ENCODE data around the gene GHITM. TPM values are rescaled to one million over a fixed set of nuclear protein-coding genes. Genes with fewer than 3 reads are reported as not detected.

GHITM gene
- total RNA-seq, 1 experiment from 2014 or later, result 127 TPM

DNA sequence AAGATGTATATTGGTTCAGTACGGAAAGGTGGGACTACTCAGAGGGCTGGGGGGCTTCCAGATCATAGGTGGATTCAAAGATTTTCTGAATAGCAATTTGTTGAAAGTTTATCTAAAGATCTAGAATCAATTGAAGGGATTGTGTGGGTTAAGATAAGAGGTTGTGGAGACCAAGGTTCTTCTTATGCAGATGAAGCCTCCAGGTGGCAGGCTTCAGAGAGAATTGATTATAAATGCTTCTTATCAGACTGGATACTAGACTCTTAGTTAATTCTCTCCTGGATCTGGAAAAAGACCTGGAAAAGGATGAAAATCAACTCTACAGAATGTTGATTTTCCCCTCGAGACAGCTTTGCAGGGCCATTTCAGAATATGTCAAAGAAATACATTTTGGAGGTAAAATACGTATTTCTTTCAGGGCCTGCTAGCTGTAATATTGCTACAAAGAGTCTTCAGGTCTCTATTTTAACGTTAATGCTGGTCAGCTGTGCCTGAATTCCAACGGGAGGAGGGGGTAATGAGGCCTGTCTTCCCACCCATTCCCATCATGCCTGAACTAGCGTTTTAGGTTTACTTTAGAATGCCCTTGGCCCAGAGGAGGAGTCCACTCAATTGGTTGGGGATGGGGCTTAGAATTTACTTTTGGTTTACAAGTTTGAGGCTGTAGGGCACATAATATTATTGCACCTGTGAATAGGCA lies 21.5 kb downstream of the GHITM start:
- H3K27me3 ChIP-seq (replicated peaks; ENCODE audit: insufficient read depth, low read depth, low read length, poor library complexity), result peaks cover 24% of the 10 kb centered on the region
- no peak for TF ChIP-seq EZH2 (IDR thresholded peaks at IDR 0.05; ENCODE audit: borderline replicate concordance, low read depth, low read length, poor library complexity, severe bottlenecking)
- TF ChIP-seq, protein P1, sequence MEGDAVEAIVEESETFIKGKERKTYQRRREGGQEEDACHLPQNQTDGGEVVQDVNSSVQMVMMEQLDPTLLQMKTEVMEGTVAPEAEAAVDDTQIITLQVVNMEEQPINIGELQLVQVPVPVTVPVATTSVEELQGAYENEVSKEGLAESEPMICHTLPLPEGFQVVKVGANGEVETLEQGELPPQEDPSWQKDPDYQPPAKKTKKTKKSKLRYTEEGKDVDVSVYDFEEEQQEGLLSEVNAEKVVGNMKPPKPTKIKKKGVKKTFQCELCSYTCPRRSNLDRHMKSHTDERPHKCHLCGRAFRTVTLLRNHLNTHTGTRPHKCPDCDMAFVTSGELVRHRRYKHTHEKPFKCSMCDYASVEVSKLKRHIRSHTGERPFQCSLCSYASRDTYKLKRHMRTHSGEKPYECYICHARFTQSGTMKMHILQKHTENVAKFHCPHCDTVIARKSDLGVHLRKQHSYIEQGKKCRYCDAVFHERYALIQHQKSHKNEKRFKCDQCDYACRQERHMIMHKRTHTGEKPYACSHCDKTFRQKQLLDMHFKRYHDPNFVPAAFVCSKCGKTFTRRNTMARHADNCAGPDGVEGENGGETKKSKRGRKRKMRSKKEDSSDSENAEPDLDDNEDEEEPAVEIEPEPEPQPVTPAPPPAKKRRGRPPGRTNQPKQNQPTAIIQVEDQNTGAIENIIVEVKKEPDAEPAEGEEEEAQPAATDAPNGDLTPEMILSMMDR (conservative IDR thresholded peaks at IDR 0.05; ENCODE audit: low read depth, low read length), result no peak
- no peak overlapping the region for H3K4me3 ChIP-seq (ENCODE audit: low read depth, low read length, poor library complexity, severe bottlenecking)
- intact Hi-C loops (cut with micrococcal nuclease; ENCODE audit: unreplicated experiment), result no loop called here
- no peak overlapping the region for H3K27ac ChIP-seq (ENCODE audit: low read depth, low read length, poor library complexity, severe bottlenecking)
- ChIA-PET CTCF (no interaction called here), POLR2A (ENCODE audit: low non-redundant PET) (no interaction called here)
- no peak for DNase-seq (ENCODE audit: low spot score)
- H3K9me3 ChIP-seq (ENCODE audit: low read depth, low read length, poor library complexity, severe bottlenecking), result no peaks in the 10 kb centered on the region
- no TSS peak for BruUV-seq (replicated peaks)
- H3K36me3 ChIP-seq (ENCODE audit: insufficient read depth, low read length, poor library complexity, severe bottlenecking), result no peaks in the 10 kb centered on the region
- no peaks in the 10 kb centered on the region for H3K4me1 ChIP-seq (ENCODE audit: insufficient read depth, low read length, poor library complexity, severe bottlenecking)

DNA sequence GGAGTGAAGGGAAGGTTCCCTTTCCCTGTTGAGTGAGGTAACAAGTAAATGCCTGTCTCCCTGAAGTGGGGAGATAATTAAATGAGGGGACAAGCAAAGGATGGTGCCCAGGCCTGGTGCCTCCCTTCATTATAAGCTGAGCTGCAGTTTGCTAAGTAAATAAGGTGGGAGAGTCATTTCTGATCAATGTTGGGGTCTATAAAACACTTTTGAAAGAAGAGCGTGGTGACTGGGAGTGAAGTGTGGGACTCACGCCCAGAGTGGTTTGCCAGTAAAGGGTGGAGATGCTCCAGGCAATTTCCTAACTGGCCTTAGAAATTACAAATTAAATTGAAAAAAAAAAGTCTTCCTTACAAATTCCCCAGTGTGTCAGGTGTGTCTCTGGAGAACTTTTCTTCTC lies 24.7 kb downstream of the GHITM start:
- BruUV-seq (replicated peaks), result no TSS peak
- TF ChIP-seq EZH2 (IDR thresholded peaks at IDR 0.05; ENCODE audit: borderline replicate concordance, low read depth, low read length, poor library complexity, severe bottlenecking), result no peak
- TF ChIP-seq, protein P1 (conservative IDR thresholded peaks at IDR 0.05; ENCODE audit: low read depth, low read length), result no peak
- Histone ChIP-seq H3K4me1 (ENCODE audit: insufficient read depth, low read length, poor library complexity, severe bottlenecking) (no peaks in the 10 kb centered on the region), H3K4me3 (ENCODE audit: low read depth, low read length, poor library complexity, severe bottlenecking) (no peak overlapping the region), H3K27ac (ENCODE audit: low read depth, low read length, poor library complexity, severe bottlenecking) (no peak overlapping the region), H3K36me3 (ENCODE audit: insufficient read depth, low read length, poor library complexity, severe bottlenecking) (no peaks in the 10 kb centered on the region), H3K27me3 (replicated peaks; ENCODE audit: insufficient read depth, low read depth, low read length, poor library complexity) (peaks cover 21% of the 10 kb centered on the region), H3K9me3 (ENCODE audit: low read depth, low read length, poor library complexity, severe bottlenecking) (no peaks in the 10 kb centered on the region)
- ChIA-PET CTCF (no interaction called here), POLR2A (ENCODE audit: low non-redundant PET) (no interaction called here)
- intact Hi-C loops (cut with micrococcal nuclease; ENCODE audit: unreplicated experiment), result no loop called here
- DNase-seq (ENCODE audit: low spot score), result no peak

DNA sequence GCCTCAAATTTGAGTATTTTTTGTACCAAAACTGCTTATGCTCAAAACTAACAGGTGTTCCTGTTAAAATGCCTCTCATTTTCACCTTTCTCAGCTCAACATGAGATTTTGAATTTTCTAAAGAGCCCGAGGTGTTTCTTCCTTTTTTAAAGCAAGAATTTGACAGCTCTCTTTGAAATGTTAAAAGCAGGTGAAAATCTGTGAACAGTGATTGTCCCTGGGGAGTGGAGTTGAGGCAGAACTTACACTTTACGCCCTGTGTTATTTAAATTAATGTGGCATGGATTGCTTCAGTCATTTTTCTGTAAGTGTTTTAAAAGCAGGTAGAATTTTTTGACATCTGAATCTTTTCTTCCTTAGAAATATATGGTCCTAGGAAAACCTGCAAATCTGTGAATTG lies 25.1 kb downstream of the GHITM start:
- ChIA-PET POLR2A (ENCODE audit: low non-redundant PET) (no interaction called here), CTCF (no interaction called here)
- Histone ChIP-seq H3K4me3 (ENCODE audit: low read depth, low read length, poor library complexity, severe bottlenecking) (no peak overlapping the region), H3K27me3 (replicated peaks; ENCODE audit: insufficient read depth, low read depth, low read length, poor library complexity) (peaks cover 17% of the 10 kb centered on the region), H3K27ac (ENCODE audit: low read depth, low read length, poor library complexity, severe bottlenecking) (no peak overlapping the region), H3K36me3 (ENCODE audit: insufficient read depth, low read length, poor library complexity, severe bottlenecking) (no peaks in the 10 kb centered on the region), H3K4me1 (ENCODE audit: insufficient read depth, low read length, poor library complexity, severe bottlenecking) (no peaks in the 10 kb centered on the region), H3K9me3 (ENCODE audit: low read depth, low read length, poor library complexity, severe bottlenecking) (no peaks in the 10 kb centered on the region)
- intact Hi-C loops (cut with micrococcal nuclease; ENCODE audit: unreplicated experiment), result no loop called here
- DNase-seq (ENCODE audit: low spot score), result no peak
- no TSS peak for BruUV-seq (replicated peaks)
- TF ChIP-seq, protein P1 (conservative IDR thresholded peaks at IDR 0.05; ENCODE audit: low read depth, low read length), result no peak
- no peak for TF ChIP-seq EZH2 (IDR thresholded peaks at IDR 0.05; ENCODE audit: borderline replicate concordance, low read depth, low read length, poor library complexity, severe bottlenecking)
